K562 (cell line): ENCODE measurements around the gene PRDX3. TPM values are rescaled to one million over a fixed set of nuclear protein-coding genes. Genes with fewer than 3 reads are reported as not detected.
A peak's percentile ranks its signal among the peaks of the same experiment; 100 is the strongest.

ENCODE experiments used
- ATAC-seq: fragments of 200-7000 bp; cut with Tn5 transposase; 3 replicates; pipeline ENCODE4 v1.9.1; 2020; ENCODE audit warnings: moderate library complexity
- BruUV-seq: library from RNA; stranded (reverse); fragments of 400-500 nt; replicated peaks from 2 replicates; lab custom pipeline; 2021; lab: Mats Ljungman, UMichigan
- CTCF ChIA-PET: fragments of 300-600 bp; formaldehyde crosslinking; extraction: SDS; loops from one replicate; lab custom pipeline; 2021; ENCODE audit warnings: low intra/inter-chr PET ratio; lab: Yijun Ruan, JAX
- POLR2A ChIA-PET: fragments of 300-600, 350-650 bp; sonication (Branson Sonifier 250); formaldehyde crosslinking; extraction: SDS; loops from one replicate; lab custom pipeline; 2021; ENCODE audit warnings: antibody characterized with exemption, inconsistent platforms; lab: Yijun Ruan, JAX
- DNase-seq, 4 experiments: peaks; one replicate each; pipeline versions ENCODE4 v3.0.0 to v3.0.0-alpha.2; 2011 to 2018; ENCODE audit warnings: low spot score in 3 of 4, mixed read lengths in 3 of 4; ENCODE audit errors: extremely low read depth in 1 of 4
- FAIRE-seq: peaks from 2 replicates; lab custom pipeline; 2011; peaks lifted over from hg19 to GRCh38; lab: Jason Lieb, UNC
- H2AFZ ChIP-seq: 2 replicates; pipeline ENCODE4 v1.6.0; 2011; ENCODE audit warnings: low read depth, low read length, control low read depth, inconsistent platforms
- H3K27ac ChIP-seq: fragments of 200-600 bp; 3 replicates; pipeline ENCODE4 v1.8.0; 2011; ENCODE audit warnings: low read depth, mild to moderate bottlenecking, control low read depth, inconsistent platforms, low read length, moderate library complexity, mixed read lengths; ENCODE audit errors: extremely low read depth
- H3K27me3 ChIP-seq, 2 experiments: fragments of 300-600 bp in 1 of 2; 2 replicates in 1 of 2; 3 replicates in 1 of 2; pipeline versions ENCODE4 v1.6.0 to v1.8.0; 2011; ENCODE audit warnings: inconsistent platforms in 2 of 2, low read length in 2 of 2, mild to moderate bottlenecking in 1 of 2, mixed read lengths in 1 of 2, moderate library complexity in 1 of 2; ENCODE audit not compliant: control insufficient read depth in 2 of 2, insufficient read depth in 2 of 2
- H3K36me3 ChIP-seq: fragments of 300-600 bp; 3 replicates; pipeline ENCODE4 v1.8.0; 2011; ENCODE audit warnings: mild to moderate bottlenecking, low read length, inconsistent platforms; ENCODE audit not compliant: control insufficient read depth, insufficient read depth
- H3K4me1 ChIP-seq, 2 experiments: fragments of 200-600 bp in 1 of 2; replicated peaks in 1 of 2; 2 replicates in 1 of 2; 3 replicates in 1 of 2; pipeline versions ENCODE4 v1.5.1 to v1.8.0; 2011; ENCODE audit warnings: inconsistent platforms in 2 of 2, low read length in 2 of 2, mild to moderate bottlenecking in 1 of 2, mixed read lengths in 1 of 2, moderate library complexity in 1 of 2; ENCODE audit not compliant: control insufficient read depth in 2 of 2, insufficient read depth in 2 of 2
- H3K4me2 ChIP-seq: 2 replicates; pipeline ENCODE4 v1.6.1; 2011; ENCODE audit warnings: low read length, control low read depth, inconsistent platforms, mixed read lengths; ENCODE audit not compliant: insufficient read depth
- H3K4me3 ChIP-seq: fragments of 200-600 bp; sonication (generic), shearing (Covaris generic); 2 replicates; pipeline ENCODE4 v1.5.1; 2016; ENCODE audit warnings: control low read depth, inconsistent platforms
- H3K79me2 ChIP-seq: fragments of 200-600 bp; 3 replicates; pipeline ENCODE4 v1.8.0; 2011; ENCODE audit warnings: low read length, inconsistent platforms; ENCODE audit not compliant: control insufficient read depth, insufficient read depth
- H3K9ac ChIP-seq, 2 experiments: 2 replicates each; pipeline versions ENCODE4 v1.6.0 to v1.6.1; 2011; ENCODE audit warnings: low read depth in 2 of 2, low read length in 2 of 2, control low read depth in 1 of 2, inconsistent platforms in 1 of 2, mild to moderate bottlenecking in 1 of 2, mixed read lengths in 1 of 2; ENCODE audit not compliant: insufficient read depth in 1 of 2
- H3K9me1 ChIP-seq: one replicate; pipeline ENCODE4 v1.6.0; 2011; ENCODE audit warnings: inconsistent platforms, mild to moderate bottlenecking, low read length, moderate library complexity; ENCODE audit not compliant: control insufficient read depth, insufficient read depth
- H3K9me3 ChIP-seq: replicated peaks from 2 replicates; pipeline ENCODE4 v1.5.1; 2011; ENCODE audit warnings: low read depth, low read length, inconsistent platforms; ENCODE audit not compliant: control insufficient read depth, insufficient read depth
- H4K20me1 ChIP-seq: replicated peaks from 2 replicates; pipeline ENCODE4 v1.6.1; 2011; ENCODE audit warnings: low read length, inconsistent platforms, mixed read lengths; ENCODE audit not compliant: control insufficient read depth, insufficient read depth
- CHD4 ChIP-seq: fragments of 200-600 bp; sonication (generic); IDR thresholded peaks from 3 replicates; pipeline ENCODE4 v1.6.1; 2012; ENCODE audit warnings: low read depth, mild to moderate bottlenecking, mixed read lengths, low read length, inconsistent platforms; ENCODE audit not compliant: insufficient read depth, insufficient replicate concordance, poor library complexity, severe bottlenecking
- EP400 ChIP-seq: fragments of 450-650 bp; IDR thresholded peaks from 2 replicates; pipeline ENCODE4 v1.6.1; 2017; ENCODE audit warnings: antibody characterized with exemption, mild to moderate bottlenecking, moderate library complexity
- FOSL1 ChIP-seq: fragments of 200-800 bp; sonication (Bioruptor generic); conservative IDR thresholded peaks from 2 replicates; pipeline ENCODE4 v1.6.1; 2016; ENCODE audit warnings: missing genetic modification characterization, missing compliant biosample characterization
- GABPB2 ChIP-seq: fragments of 250-450 bp; sonication (Bioruptor Pico); conservative IDR thresholded peaks from 2 replicates; pipeline ENCODE4 v1.5.1; 2021; ENCODE audit warnings: mild to moderate bottlenecking
- MYNN ChIP-seq, 2 experiments: sonication (generic); formaldehyde crosslinking in 1 of 2; IDR thresholded peaks; 2 replicates each; pipeline versions ENCODE4 v1.5.0 to v1.6.1; 2016 to 2020; ENCODE audit warnings: antibody characterized with exemption in 1 of 2, missing genetic modification reagents in 1 of 2
- POU5F1 ChIP-seq: fragments of 150-350 bp; IDR thresholded peaks from 2 replicates; pipeline ENCODE4 v1.6.1; 2014; ENCODE audit warnings: borderline replicate concordance, low read length, low read depth, mild to moderate bottlenecking; ENCODE audit not compliant: partially characterized antibody
- THRAP3 ChIP-seq: fragments of 450-650 bp; IDR thresholded peaks from 2 replicates; pipeline ENCODE4 v1.6.1; 2016; ENCODE audit warnings: mild to moderate bottlenecking, inconsistent platforms, borderline replicate concordance
- TSC22D4 ChIP-seq: fragments of 450-650 bp; IDR thresholded peaks from 2 replicates; pipeline ENCODE4 v1.6.1; 2016; ENCODE audit warnings: missing genetic modification characterization, missing biosample characterization, control low read depth
- ZC3H11A ChIP-seq: IDR thresholded peaks from 2 replicates; pipeline ENCODE4 v1.6.1; 2012; ENCODE audit warnings: low read depth, low read length, improper control_type of control experiment
- ZKSCAN1 ChIP-seq: fragments of 150-350 bp; IDR thresholded peaks from 2 replicates; pipeline ENCODE4 v1.6.1; 2016; ENCODE audit warnings: low read depth, low read length
- ZNF785 ChIP-seq: fragments of 250-450 bp; sonication (Bioruptor Pico); IDR thresholded peaks from 2 replicates; pipeline ENCODE4 v1.4.0; 2020; ENCODE audit warnings: mild to moderate bottlenecking
- WGBS: fragments of 100-300 bp; shearing (Covaris generic); methylation state at CpG from one replicate; pipeline ENCODE4 v1.1.6; 2016; ENCODE audit warnings: low coverage, mixed read lengths; ENCODE audit not compliant: insufficient coverage; ENCODE audit errors: missing lambda C conversion rate; 5-methylcytosine and 5-hydroxymethylcytosine counted together
- in situ Hi-C: fragments of 300-500 bp; cut with MboI; formaldehyde crosslinking; loops from 4 replicates; pipeline ENCODE4 v1.15.0; 2018; ENCODE audit warnings: inconsistent platforms, mixed read lengths
- intact Hi-C: fragments of 100-400 bp; cut with micrococcal nuclease; formaldehyde crosslinking; loops from 2 replicates; pipeline ENCODE4 v1.14.2; 2022
- polyA plus RNA-seq, 8 experiments: library from polyadenylated mRNA; depleted of rRNA in 4 of 8; stranded (reverse) in 5 of 8; unstranded in 3 of 8; fragments of >200 nt; fragmentation: Nextera tagmentation in 2 of 8; fragmentation: Illumina TruSeq in 1 of 8; extraction: Ambion mirVana in 2 of 8; extraction: Trizol in 1 of 8; gene quantifications; 2 replicates each; pipeline versions ENCODE4 v1.2.1 to v1.2.3, GENCODE V29; 2011 to 2014; ENCODE audit warnings: inconsistent platforms in 1 of 8, missing spikeins in 1 of 8
- total RNA-seq, 7 experiments: library from RNA; depleted of rRNA in 6 of 7; stranded (reverse); fragments of >200 nt in 6 of 7; fragmentation: Illumina TruSeq in 2 of 7; extraction: Trizol in 2 of 7; gene quantifications; 2 replicates each; pipeline versions ENCODE4 v1.2.1 to v1.2.3, GENCODE V29; 2011 to 2021; ENCODE audit warnings: low replicate concordance in 1 of 7
- TF ChIP-seq, protein P1 (sequence below): fragments of 250-450 bp; sonication (Bioruptor Pico); IDR thresholded peaks from 2 replicates; pipeline ENCODE4 v1.8.0; 2021; ENCODE audit warnings: mild to moderate bottlenecking, moderate library complexity

Gene PRDX3
- total and polyA plus RNA-seq, 9 of the 15 experiments (the other 6 are each of a cell fraction or from before 2014, with no cell fraction given) = 122 to 994 (median 173) TPM

DNA sequence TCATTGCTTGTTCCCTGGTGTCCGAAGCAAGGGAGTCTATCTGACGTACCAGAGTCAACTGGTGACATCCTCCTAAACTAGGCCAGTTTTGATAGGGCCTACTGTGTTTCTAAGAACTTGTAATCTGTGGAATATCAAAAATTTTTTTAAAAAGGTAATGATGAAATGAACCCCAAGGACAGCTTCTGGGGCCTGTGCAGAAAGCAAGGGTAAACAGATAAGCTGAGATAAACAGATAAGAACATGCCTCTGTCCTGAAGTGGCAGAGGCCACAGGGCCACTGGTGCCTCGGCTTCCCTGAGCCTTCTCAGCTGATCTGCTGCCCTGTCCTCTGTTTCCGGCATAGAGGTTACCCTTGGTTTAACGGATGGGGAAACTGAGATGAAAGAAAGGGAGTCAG, 37.5 kb upstream of the PRDX3 start:
- peaks cover 3 to 5% of the 10 kb centered on the region in 2 experiments; a peak in 4 of 5 replicates for H3K4me1 ChIP-seq
- TF ChIP-seq GABPB2 (CRISPR knock-in tag) = no peak
- no peak for TF ChIP-seq FOSL1 (tag)
- TF ChIP-seq ZKSCAN1 = no peak
- TF ChIP-seq, all 486 proteins: peak for 0
- no peak for FAIRE-seq
- Histone ChIP-seq H4K20me1 (no peaks in the 10 kb centered on the region), H3K4me3 (no peak overlapping the region), H3K27ac (no peak overlapping the region), H3K4me2 (no peak overlapping the region), H3K9me1 (no peaks in the 10 kb centered on the region), H3K27me3 (no peaks in the 10 kb centered on the region), H3K9ac (0 out of 4 replicates have a peak overlapping the region, but pooled peaks of 1 of the 2 experiments have one; percentile 48), H3K9me3 (no peaks in the 10 kb centered on the region), H2AFZ (no peak overlapping the region), H3K36me3 (no peaks in the 10 kb centered on the region), H3K79me2 (no peaks in the 10 kb centered on the region)
- BruUV-seq = no TSS peak
- in situ Hi-C loops (no loop called here), intact Hi-C loops (no loop called here)
- WGBS = 11% methylated on average over 3 of the region's 5 CpGs
- no peak for ATAC-seq
- no peak for DNase-seq
- ChIA-PET POLR2A (interaction anchor here (0.8 kb wide), 1 partner anchor 511 kb away, joined by 3 read pairs; no protein-coding TSS in a partner anchor), CTCF (no interaction called here)

DNA sequence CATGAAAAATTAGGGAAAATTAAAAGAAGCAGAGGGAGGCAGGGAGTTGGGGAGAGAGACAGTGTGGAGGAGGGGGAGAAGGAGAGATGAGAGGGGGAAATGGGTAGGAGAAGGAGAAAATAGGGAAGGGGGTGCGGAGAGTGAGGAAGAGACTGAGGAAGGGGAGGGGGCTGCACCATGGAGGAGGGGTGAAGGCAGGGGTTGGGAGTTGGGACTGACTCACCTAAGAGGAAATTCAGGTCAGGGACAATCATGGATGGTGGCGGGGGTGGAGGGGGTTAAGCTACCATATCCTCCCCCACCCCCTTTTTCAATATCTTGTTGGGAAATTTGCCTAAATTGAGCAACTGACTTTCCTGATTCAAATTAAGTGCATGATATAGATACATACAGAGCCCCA, 36.8 kb upstream of the PRDX3 start:
- FAIRE-seq = no peak
- H2AFZ ChIP-seq = no peak overlapping the region
- no peak overlapping the region for H3K9ac ChIP-seq
- H3K9me3 ChIP-seq = no peaks in the 10 kb centered on the region
- POLR2A ChIA-PET = interaction anchor here (0.8 kb wide), 1 partner anchor 512 kb away, joined by 3 read pairs; no protein-coding TSS in a partner anchor
- CTCF ChIA-PET = no interaction called here
- no peak for DNase-seq
- H3K4me2 ChIP-seq = no peak overlapping the region
- no peaks in the 10 kb centered on the region for H3K9me1 ChIP-seq
- no CpG with 5 or more reads among the region's 2 CpGs for WGBS
- no peaks in the 10 kb centered on the region for H3K79me2 ChIP-seq
- H3K27ac ChIP-seq = no peak overlapping the region
- no peak for TF ChIP-seq ZNF785 (CRISPR knock-in tag)
- TF ChIP-seq ZC3H11A = no peak
- TF ChIP-seq THRAP3 = no peak
- TF ChIP-seq, protein P1, sequence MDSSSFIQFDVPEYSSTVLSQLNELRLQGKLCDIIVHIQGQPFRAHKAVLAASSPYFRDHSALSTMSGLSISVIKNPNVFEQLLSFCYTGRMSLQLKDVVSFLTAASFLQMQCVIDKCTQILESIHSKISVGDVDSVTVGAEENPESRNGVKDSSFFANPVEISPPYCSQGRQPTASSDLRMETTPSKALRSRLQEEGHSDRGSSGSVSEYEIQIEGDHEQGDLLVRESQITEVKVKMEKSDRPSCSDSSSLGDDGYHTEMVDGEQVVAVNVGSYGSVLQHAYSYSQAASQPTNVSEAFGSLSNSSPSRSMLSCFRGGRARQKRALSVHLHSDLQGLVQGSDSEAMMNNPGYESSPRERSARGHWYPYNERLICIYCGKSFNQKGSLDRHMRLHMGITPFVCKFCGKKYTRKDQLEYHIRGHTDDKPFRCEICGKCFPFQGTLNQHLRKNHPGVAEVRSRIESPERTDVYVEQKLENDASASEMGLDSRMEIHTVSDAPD (CRISPR knock-in tag) = no peak
- TF ChIP-seq MYNN (IDR thresholded peaks at IDR 0.05) = no peak
- no peak for TF ChIP-seq MYNN (CRISPR knock-in tag; IDR thresholded peaks at IDR 0.05)
- TF ChIP-seq TSC22D4 (tag) = no peak
- TF ChIP-seq EP400 = no peak
- TF ChIP-seq POU5F1 = no peak
- no peak for TF ChIP-seq CHD4
- no peak overlapping the region for H3K4me3 ChIP-seq
- intact Hi-C loops (no loop called here), in situ Hi-C loops (no loop called here)
- H3K36me3 ChIP-seq = no peaks in the 10 kb centered on the region
- ATAC-seq = no peak
- BruUV-seq = no TSS peak
- peaks cover 3 to 5% of the 10 kb centered on the region in 2 experiments; a peak in 4 of 5 replicates for H3K4me1 ChIP-seq
- H3K27me3 ChIP-seq = no peaks in the 10 kb centered on the region
- H4K20me1 ChIP-seq = no peaks in the 10 kb centered on the region
